ENCODE data around the gene TMEM45A. TPM values are rescaled to one million over a fixed set of nuclear protein-coding genes. Genes with fewer than 3 reads are reported as not detected.

Gene TMEM45A
- total RNA-seq, 2 experiments from 2014 or later = 1.1 to 1.8 TPM

- H3K4me1 Mint-ChIP-seq (ENCODE audit: low read depth) = no peaks in the 10 kb centered on the region
- DNase-seq (no peak), ATAC-seq (no peak)
- TF ChIP-seq CTCF (IDR thresholded peaks at IDR 0.05) = no peak
- ChIA-PET CTCF (interaction anchor here (1.3 kb wide), 1 partner anchor 9 kb away, joined by 3 read pairs; no protein-coding TSS in a partner anchor), POLR2A (interaction anchor here (0.6 kb wide), 1 partner anchor 249 kb away, joined by 3 read pairs; no protein-coding TSS in a partner anchor)
- H3K27me3 Mint-ChIP-seq = peaks cover 5% of the 10 kb centered on the region
- no peaks in the 10 kb centered on the region for H3K9me3 Mint-ChIP-seq
- no peaks in the 10 kb centered on the region for H3K36me3 Mint-ChIP-seq (ENCODE audit: low read depth)
- intact Hi-C loops (cut with micrococcal nuclease) = no loop called here
- no peak overlapping the region for H3K4me3 Mint-ChIP-seq
- H3K27ac Mint-ChIP-seq = no peak overlapping the region
Measured at GRCh38 chr3:100521439-100521845, 29.0 kb downstream of the TMEM45A start.

DNA sequence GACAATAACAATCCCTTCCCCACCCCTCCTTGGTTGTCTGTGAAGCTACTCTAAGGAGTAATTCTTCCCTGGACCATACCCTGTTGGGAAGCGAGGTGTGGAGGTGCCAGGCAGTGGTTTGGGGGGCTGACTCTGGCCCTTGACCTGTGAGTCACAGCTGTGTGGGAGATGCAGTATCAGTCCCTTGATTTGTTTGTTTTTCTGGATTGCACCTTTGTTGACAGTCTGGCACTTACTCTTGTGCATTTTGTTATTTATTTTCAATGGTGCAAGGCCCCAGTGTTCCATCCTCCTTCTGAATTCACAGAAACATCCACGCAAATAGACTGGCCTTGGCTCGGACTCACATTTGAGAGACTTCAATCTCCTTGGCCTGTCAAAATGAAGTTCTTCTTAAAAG lies 29.7 kb downstream of the TMEM45A start:
- H3K4me1 Mint-ChIP-seq (ENCODE audit: low read depth) = no peaks in the 10 kb centered on the region
- peaks cover 5% of the 10 kb centered on the region for H3K27me3 Mint-ChIP-seq
- no peak for DNase-seq
- POLR2A ChIA-PET = no interaction called here
- TF ChIP-seq CTCF (IDR thresholded peaks at IDR 0.05) = no peak
- no peaks in the 10 kb centered on the region for H3K9me3 Mint-ChIP-seq
- intact Hi-C loops (cut with micrococcal nuclease) = no loop called here
- H3K36me3 Mint-ChIP-seq (ENCODE audit: low read depth) = no peaks in the 10 kb centered on the region
- ATAC-seq = no peak
- no peak overlapping the region for H3K27ac Mint-ChIP-seq
- H3K4me3 Mint-ChIP-seq = no peak overlapping the region
- CTCF ChIA-PET = no interaction called here

DNA sequence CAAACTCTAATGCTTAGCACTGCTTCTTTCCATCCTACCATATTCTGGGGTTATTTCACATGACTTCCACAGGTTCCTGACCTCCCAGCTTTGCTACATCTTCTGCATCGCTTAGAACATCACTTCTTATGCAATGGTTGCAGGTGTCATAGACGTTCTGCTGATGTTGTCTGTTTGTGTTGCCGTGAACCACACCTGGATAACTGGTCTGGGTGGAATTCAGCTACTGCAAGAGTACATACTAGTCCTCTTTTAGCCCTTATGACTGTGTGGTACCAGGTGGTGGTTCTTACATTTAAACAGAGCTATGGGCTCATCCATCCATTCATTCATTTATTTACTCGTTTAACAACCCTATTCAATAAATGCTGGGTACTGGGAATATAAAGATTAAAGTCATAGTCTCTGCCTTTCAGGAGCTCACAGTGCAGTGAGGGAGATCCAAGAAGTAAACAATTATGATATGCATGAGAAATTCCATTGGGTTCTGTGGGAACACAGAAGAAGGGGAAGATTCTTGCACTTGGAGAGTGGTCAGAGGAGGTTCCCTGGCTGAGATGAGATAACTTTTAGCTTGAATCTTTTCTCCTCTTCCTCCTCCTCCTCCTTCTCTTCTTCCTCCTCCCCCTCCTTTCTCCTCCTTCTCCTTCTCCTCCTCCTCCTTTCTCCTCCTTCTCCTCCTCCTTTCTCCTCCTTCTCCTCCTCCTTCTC lies 30.8 kb downstream of the TMEM45A start:
- Mint-ChIP-seq H3K9me3 (no peaks in the 10 kb centered on the region), H3K4me1 (ENCODE audit: low read depth) (no peaks in the 10 kb centered on the region), H3K36me3 (ENCODE audit: low read depth) (no peaks in the 10 kb centered on the region), H3K27ac (no peak overlapping the region), H3K27me3 (peaks cover 5% of the 10 kb centered on the region), H3K4me3 (no peak overlapping the region)
- ChIA-PET POLR2A (interaction anchor here (0.7 kb wide), 1 partner anchor 394 kb away, joined by 5 read pairs; no protein-coding TSS in a partner anchor), CTCF (interaction anchor here (1.1 kb wide), 1 partner anchor 60 kb away, joined by 3 read pairs; no protein-coding TSS in a partner anchor)
- DNase-seq = no peak
- intact Hi-C loops (cut with micrococcal nuclease) = no loop called here
- ATAC-seq = no peak
- no peak for TF ChIP-seq CTCF (IDR thresholded peaks at IDR 0.05)

- no peak for TF ChIP-seq CTCF (IDR thresholded peaks at IDR 0.05)
- ATAC-seq (no peak), DNase-seq (no peak)
- peaks cover 5% of the 10 kb centered on the region for H3K27me3 Mint-ChIP-seq
- ChIA-PET POLR2A (no interaction called here), CTCF (no interaction called here)
- H3K27ac Mint-ChIP-seq = no peak overlapping the region
- H3K36me3 Mint-ChIP-seq (ENCODE audit: low read depth) = no peaks in the 10 kb centered on the region
- intact Hi-C loops (cut with micrococcal nuclease) = no loop called here
- H3K9me3 Mint-ChIP-seq = no peaks in the 10 kb centered on the region
- no peaks in the 10 kb centered on the region for H3K4me1 Mint-ChIP-seq (ENCODE audit: low read depth)
- H3K4me3 Mint-ChIP-seq = no peak overlapping the region
Measured at GRCh38 chr3:100525753-100526612, 33.6 kb downstream of the TMEM45A start.
